ENCODE data around the gene C11orf97. TPM values are rescaled to one million over a fixed set of nuclear protein-coding genes. Genes with fewer than 3 reads are reported as not detected.

C11orf97 gene
- total and polyA plus RNA-seq, 9 of the 15 experiments (the other 6 are each of a cell fraction or from before 2014, with no cell fraction given) = not detected

DNA sequence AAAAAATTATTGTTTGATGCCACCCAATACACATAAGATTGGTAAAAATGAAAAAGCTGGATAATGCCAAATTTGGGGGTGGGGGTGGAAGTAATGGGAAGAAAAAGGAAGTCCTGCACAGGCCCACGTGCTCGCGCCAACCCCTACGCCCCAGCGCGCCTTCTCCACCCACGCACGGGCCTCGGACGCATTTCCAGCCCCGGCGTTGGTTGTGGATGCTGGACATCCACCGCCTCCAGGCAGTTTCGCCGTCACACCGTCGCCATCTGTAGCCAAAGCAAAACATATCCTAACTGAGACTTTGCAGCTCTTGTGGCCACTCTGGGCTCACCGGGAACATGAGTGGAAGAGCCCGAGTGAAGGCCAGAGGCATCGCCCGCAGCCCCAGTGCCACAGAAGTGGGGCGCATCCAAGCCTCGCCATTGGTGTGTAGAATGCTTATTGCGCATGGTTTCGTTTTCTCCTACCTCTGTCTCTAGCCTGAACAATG is 55.0 kb downstream of the C11orf97 start, which contains the start of gene PIWIL4 (continued):
- TF ChIP-seq BRCA1 (IDR thresholded peaks at IDR 0.05) (no peak), BRCA1 (CRISPR knock-in tag; IDR thresholded peaks at IDR 0.05) (no peak), MAFF (IDR thresholded peaks at IDR 0.05; ENCODE audit: low read length) (no peak), BCLAF1 (IDR thresholded peaks at IDR 0.05; ENCODE audit: borderline replicate concordance in 1 of 2, control insufficient read depth in 1 of 2, low read depth in 2 of 2, low read length in 1 of 2) (0 out of 4 replicates have a peak, but pooled peaks of 1 of the 2 experiments have one; percentile 25), CBX8 (IDR thresholded peaks at IDR 0.05; ENCODE audit: borderline replicate concordance, extremely low read depth, low read depth, low read length, poor library complexity, severe bottlenecking) (no peak), ZNF699 (CRISPR knock-in tag; IDR thresholded peaks at IDR 0.05; ENCODE audit: insufficient replicate concordance) (no peak), ARNT (IDR thresholded peaks at IDR 0.05) (no peak), MXI1 (IDR thresholded peaks at IDR 0.05; ENCODE audit: low read depth, low read length) (no peak), MEIS2 (IDR thresholded peaks at IDR 0.05; ENCODE audit: partially characterized antibody) (no peak), MNT (conservative IDR thresholded peaks at IDR 0.05) (peak; percentile 65 to 84), ZNF79 (CRISPR knock-in tag; IDR thresholded peaks at IDR 0.05; ENCODE audit: low read depth) (no peak), ZC3H11A (IDR thresholded peaks at IDR 0.05; ENCODE audit: low read depth, low read length) (no peak), KLF6 (CRISPR knock-in tag; IDR thresholded peaks at IDR 0.05; ENCODE audit: borderline replicate concordance) (no peak), DACH1 (IDR thresholded peaks at IDR 0.05; ENCODE audit: partially characterized antibody) (no peak), MCM5 (IDR thresholded peaks at IDR 0.05; ENCODE audit: low read depth) (no peak), HCFC1 (IDR thresholded peaks at IDR 0.05; ENCODE audit: low read depth, low read length) (no peak), CBX3 (IDR thresholded peaks at IDR 0.05; ENCODE audit: borderline replicate concordance in 1 of 2, low read length in 2 of 2) (0 out of 3 replicates have a peak, but pooled peaks of 1 of the 2 experiments have one; percentile 50), ATF1 (CRISPR knock-in tag; IDR thresholded peaks at IDR 0.05) (no peak), ATF1 (tag; IDR thresholded peaks at IDR 0.05) (peak; percentile 54), RNF2 (IDR thresholded peaks at IDR 0.05) (peak; percentile 78), POLR2B (IDR thresholded peaks at IDR 0.05; ENCODE audit: low read depth, partially characterized antibody) (no peak), TSC22D4 (tag; IDR thresholded peaks at IDR 0.05) (no peak)
- TF ChIP-seq, protein P1, sequence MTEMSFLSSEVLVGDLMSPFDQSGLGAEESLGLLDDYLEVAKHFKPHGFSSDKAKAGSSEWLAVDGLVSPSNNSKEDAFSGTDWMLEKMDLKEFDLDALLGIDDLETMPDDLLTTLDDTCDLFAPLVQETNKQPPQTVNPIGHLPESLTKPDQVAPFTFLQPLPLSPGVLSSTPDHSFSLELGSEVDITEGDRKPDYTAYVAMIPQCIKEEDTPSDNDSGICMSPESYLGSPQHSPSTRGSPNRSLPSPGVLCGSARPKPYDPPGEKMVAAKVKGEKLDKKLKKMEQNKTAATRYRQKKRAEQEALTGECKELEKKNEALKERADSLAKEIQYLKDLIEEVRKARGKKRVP (CRISPR knock-in tag; IDR thresholded peaks at IDR 0.05) = no peak
- TF ChIP-seq, protein P2, sequence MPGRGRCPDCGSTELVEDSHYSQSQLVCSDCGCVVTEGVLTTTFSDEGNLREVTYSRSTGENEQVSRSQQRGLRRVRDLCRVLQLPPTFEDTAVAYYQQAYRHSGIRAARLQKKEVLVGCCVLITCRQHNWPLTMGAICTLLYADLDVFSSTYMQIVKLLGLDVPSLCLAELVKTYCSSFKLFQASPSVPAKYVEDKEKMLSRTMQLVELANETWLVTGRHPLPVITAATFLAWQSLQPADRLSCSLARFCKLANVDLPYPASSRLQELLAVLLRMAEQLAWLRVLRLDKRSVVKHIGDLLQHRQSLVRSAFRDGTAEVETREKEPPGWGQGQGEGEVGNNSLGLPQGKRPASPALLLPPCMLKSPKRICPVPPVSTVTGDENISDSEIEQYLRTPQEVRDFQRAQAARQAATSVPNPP (IDR thresholded peaks at IDR 0.05; ENCODE audit: borderline replicate concordance, insufficient read depth, insufficient read length) = no peak
